GM12873 (cell line): ENCODE measurements around the gene TRAF3.

ENCODE experiments used
- TF ChIP-seq, protein P1 (sequence below): IDR thresholded peaks from 2 replicates; pipeline ENCODE4 v1.5.1; 2012; ENCODE audit warnings: low read depth, mild to moderate bottlenecking, moderate library complexity, low read length, control low read depth; ENCODE audit not compliant: insufficient read depth; ENCODE audit errors: missing control alignments

The TRAF3 gene

DNA sequence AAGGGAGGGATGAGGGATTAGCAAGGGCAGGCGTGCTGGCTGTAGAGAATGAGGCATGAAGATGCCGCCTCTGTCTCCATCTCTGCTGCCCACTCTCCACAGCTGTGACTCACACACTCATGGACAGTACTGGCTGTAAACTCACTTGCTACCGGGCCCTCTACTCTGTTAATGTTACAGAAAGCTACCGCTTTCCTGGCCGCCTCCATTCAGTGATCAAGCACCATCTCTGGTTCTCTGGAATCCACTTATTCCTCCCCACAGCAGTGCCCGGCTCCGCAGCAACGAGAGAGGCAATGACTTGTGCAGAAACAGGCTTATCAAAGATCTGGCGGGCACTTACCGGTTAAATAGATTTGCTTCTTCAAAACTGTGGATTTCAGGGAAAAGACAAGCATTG is 180.0 kb downstream of the TRAF3 start:
- TF ChIP-seq, protein P1, sequence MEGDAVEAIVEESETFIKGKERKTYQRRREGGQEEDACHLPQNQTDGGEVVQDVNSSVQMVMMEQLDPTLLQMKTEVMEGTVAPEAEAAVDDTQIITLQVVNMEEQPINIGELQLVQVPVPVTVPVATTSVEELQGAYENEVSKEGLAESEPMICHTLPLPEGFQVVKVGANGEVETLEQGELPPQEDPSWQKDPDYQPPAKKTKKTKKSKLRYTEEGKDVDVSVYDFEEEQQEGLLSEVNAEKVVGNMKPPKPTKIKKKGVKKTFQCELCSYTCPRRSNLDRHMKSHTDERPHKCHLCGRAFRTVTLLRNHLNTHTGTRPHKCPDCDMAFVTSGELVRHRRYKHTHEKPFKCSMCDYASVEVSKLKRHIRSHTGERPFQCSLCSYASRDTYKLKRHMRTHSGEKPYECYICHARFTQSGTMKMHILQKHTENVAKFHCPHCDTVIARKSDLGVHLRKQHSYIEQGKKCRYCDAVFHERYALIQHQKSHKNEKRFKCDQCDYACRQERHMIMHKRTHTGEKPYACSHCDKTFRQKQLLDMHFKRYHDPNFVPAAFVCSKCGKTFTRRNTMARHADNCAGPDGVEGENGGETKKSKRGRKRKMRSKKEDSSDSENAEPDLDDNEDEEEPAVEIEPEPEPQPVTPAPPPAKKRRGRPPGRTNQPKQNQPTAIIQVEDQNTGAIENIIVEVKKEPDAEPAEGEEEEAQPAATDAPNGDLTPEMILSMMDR = no peak

DNA sequence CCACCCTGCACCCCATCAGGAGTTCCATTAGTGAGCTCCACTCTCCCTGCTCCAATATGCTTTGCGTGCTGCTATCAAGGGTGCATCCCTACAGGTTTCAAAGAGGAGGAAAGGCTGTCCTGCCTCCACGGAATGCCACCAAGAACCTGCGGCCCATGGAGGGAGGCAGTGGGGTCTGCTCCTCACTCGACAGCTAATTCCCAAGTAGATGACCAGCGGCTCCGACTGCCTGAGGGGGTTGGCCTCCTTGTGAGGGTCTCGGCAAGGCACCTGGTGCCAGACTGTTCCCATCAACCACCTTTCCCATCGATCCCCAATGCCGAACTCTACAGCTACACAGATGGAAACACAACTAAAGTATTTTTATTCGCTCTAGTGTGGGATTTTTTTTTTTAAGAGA is 181.2 kb downstream of the TRAF3 start:
- TF ChIP-seq, protein P1 = no peak
